ENCODE results near the gene ZNF385C.

- TF ChIP-seq, protein P1, sequence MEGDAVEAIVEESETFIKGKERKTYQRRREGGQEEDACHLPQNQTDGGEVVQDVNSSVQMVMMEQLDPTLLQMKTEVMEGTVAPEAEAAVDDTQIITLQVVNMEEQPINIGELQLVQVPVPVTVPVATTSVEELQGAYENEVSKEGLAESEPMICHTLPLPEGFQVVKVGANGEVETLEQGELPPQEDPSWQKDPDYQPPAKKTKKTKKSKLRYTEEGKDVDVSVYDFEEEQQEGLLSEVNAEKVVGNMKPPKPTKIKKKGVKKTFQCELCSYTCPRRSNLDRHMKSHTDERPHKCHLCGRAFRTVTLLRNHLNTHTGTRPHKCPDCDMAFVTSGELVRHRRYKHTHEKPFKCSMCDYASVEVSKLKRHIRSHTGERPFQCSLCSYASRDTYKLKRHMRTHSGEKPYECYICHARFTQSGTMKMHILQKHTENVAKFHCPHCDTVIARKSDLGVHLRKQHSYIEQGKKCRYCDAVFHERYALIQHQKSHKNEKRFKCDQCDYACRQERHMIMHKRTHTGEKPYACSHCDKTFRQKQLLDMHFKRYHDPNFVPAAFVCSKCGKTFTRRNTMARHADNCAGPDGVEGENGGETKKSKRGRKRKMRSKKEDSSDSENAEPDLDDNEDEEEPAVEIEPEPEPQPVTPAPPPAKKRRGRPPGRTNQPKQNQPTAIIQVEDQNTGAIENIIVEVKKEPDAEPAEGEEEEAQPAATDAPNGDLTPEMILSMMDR (IDR thresholded peaks at IDR 0.05): no peak
- no peak for TF ChIP-seq POLR2A (IDR thresholded peaks at IDR 0.05)
Measured at GRCh38 chr17:42119301-42119700, 21.0 kb upstream of the ZNF385C start.

Data from testis (tissue), 2 donors.